OCI-LY3 (cell line): ENCODE results near the gene LEPROT.

Experiments
- EZH2phosphoT487 ChIP-seq: fragments of 200-600 bp; shearing (Covaris generic); IDR thresholded peaks from 2 replicates; pipeline ENCODE4 v1.6.1; 2018; ENCODE audit warnings: antibody characterized with exemption, mixed run types, low read depth
- TF ChIP-seq, protein P1 (sequence below): fragments of 200-600, 300-600 bp; sonication (generic); IDR thresholded peaks from 2 replicates; pipeline ENCODE4 v1.5.1; 2014; ENCODE audit warnings: antibody characterized with exemption, low read length, low read depth

DNA sequence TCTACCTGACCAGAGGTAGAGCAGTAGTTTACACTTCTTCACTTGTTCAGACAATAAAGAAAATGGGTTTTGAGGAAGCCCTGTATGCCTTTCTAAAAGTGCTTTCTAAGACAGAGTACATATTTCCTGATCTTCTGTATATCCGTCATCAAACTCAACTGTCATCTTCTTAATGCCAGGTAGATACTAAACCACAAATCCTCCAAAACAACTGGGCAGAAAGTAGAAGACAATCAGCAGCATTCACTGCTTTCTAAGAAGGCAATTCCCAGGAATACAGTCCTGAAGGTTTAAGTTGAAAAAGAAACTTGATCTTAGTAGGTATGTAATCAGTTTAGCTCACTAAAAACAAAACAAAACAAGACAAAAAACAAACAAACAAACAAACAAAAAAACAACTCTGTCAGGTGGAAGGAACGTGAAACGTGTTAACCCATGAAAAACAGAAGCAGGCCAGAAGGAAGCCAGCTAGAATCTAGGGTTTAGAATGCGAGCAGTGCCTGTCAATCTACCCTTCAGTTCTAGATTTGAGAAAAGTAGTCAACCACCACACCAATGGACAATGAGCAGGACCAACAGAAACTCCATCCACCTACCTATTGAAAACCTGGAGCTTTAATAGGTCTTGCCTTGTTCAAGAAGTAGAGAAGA, 59.2 kb downstream of the LEPROT start:
- TF ChIP-seq, protein P1, sequence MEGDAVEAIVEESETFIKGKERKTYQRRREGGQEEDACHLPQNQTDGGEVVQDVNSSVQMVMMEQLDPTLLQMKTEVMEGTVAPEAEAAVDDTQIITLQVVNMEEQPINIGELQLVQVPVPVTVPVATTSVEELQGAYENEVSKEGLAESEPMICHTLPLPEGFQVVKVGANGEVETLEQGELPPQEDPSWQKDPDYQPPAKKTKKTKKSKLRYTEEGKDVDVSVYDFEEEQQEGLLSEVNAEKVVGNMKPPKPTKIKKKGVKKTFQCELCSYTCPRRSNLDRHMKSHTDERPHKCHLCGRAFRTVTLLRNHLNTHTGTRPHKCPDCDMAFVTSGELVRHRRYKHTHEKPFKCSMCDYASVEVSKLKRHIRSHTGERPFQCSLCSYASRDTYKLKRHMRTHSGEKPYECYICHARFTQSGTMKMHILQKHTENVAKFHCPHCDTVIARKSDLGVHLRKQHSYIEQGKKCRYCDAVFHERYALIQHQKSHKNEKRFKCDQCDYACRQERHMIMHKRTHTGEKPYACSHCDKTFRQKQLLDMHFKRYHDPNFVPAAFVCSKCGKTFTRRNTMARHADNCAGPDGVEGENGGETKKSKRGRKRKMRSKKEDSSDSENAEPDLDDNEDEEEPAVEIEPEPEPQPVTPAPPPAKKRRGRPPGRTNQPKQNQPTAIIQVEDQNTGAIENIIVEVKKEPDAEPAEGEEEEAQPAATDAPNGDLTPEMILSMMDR, result no peak
- no peak for TF ChIP-seq EZH2phosphoT487
